ENCODE results near the gene ZNF217.

- TF ChIP-seq POLR2A (IDR thresholded peaks at IDR 0.05; ENCODE audit: extremely low read depth, insufficient read length) = no peak
- TF ChIP-seq, protein P1, sequence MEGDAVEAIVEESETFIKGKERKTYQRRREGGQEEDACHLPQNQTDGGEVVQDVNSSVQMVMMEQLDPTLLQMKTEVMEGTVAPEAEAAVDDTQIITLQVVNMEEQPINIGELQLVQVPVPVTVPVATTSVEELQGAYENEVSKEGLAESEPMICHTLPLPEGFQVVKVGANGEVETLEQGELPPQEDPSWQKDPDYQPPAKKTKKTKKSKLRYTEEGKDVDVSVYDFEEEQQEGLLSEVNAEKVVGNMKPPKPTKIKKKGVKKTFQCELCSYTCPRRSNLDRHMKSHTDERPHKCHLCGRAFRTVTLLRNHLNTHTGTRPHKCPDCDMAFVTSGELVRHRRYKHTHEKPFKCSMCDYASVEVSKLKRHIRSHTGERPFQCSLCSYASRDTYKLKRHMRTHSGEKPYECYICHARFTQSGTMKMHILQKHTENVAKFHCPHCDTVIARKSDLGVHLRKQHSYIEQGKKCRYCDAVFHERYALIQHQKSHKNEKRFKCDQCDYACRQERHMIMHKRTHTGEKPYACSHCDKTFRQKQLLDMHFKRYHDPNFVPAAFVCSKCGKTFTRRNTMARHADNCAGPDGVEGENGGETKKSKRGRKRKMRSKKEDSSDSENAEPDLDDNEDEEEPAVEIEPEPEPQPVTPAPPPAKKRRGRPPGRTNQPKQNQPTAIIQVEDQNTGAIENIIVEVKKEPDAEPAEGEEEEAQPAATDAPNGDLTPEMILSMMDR (IDR thresholded peaks at IDR 0.05; ENCODE audit: low read depth, low read length) = peak; percentile 93
- no peak for TF ChIP-seq MAX (IDR thresholded peaks at IDR 0.05; ENCODE audit: low read depth, low read length)
- 0 out of 2 replicates have a peak, but pooled peaks have one; percentile 37 for TF ChIP-seq MYC (IDR thresholded peaks at IDR 0.05; ENCODE audit: low read depth, low read length)
These were observed 45.9 kb downstream of the ZNF217 start for GRCh38 chr20:53547664-53548239.
